Loucy (cell line): ENCODE measurements around the gene WDHD1.

ENCODE experiments used
- H2AFZ ChIP-seq: fragments of 200-600 bp; sonication (generic); 2 replicates; pipeline ENCODE4 v1.6.0; 2016; ENCODE audit warnings: antibody characterized with exemption, mild to moderate bottlenecking, low read length, moderate library complexity
- H3F3A ChIP-seq: fragments of 200-600 bp; 2 replicates; pipeline ENCODE4 v1.6.0; 2016; ENCODE audit warnings: antibody characterized with exemption, low read depth, mild to moderate bottlenecking
- H3K27me3 ChIP-seq: fragments of 200-600 bp; sonication (generic); 2 replicates; pipeline ENCODE4 v1.6.1; 2014; ENCODE audit warnings: low read length, mild to moderate bottlenecking; ENCODE audit not compliant: insufficient read depth, poor library complexity, severe bottlenecking
- H3K36me3 ChIP-seq: fragments of 200-600 bp; sonication (generic); 2 replicates; pipeline ENCODE4 v1.6.1; 2016; ENCODE audit warnings: low read length; ENCODE audit not compliant: insufficient read depth
- H3K4me1 ChIP-seq: fragments of 200-600 bp; sonication (generic); 2 replicates; pipeline ENCODE4 v1.5.1; 2014; ENCODE audit warnings: low read length, mild to moderate bottlenecking; ENCODE audit not compliant: insufficient read depth, poor library complexity, severe bottlenecking
- H3K4me2 ChIP-seq: fragments of 200-600 bp; sonication (generic); 2 replicates; pipeline ENCODE4 v1.6.0; 2014; ENCODE audit warnings: antibody characterized with exemption, low read length, low read depth, mild to moderate bottlenecking; ENCODE audit not compliant: poor library complexity, severe bottlenecking
- H3K4me3 ChIP-seq: fragments of 200-600 bp; sonication (generic); 2 replicates; pipeline ENCODE4 v1.5.1; 2014; ENCODE audit warnings: low read length, mild to moderate bottlenecking, mixed read lengths; ENCODE audit not compliant: poor library complexity, severe bottlenecking
- H3K79me2 ChIP-seq: fragments of 200-600 bp; sonication (generic); 2 replicates; pipeline ENCODE4 v1.6.1; 2014; ENCODE audit warnings: low read length; ENCODE audit not compliant: insufficient read depth
- H3K9ac ChIP-seq: fragments of 200-600 bp; sonication (generic); 2 replicates; pipeline ENCODE4 v1.6.0; 2014; ENCODE audit warnings: mild to moderate bottlenecking, low read depth, low read length, moderate library complexity; ENCODE audit not compliant: poor library complexity, severe bottlenecking
- H3K9me2 ChIP-seq: fragments of 200-600 bp; sonication (generic); replicated peaks from 2 replicates; pipeline ENCODE4 v1.6.1; 2016; ENCODE audit warnings: low read depth, low read length, mixed read lengths
- H3K9me3 ChIP-seq: fragments of 200-600 bp; sonication (generic); 2 replicates; pipeline ENCODE4 v1.6.1; 2014; ENCODE audit warnings: mild to moderate bottlenecking, antibody characterized with exemption, low read length, low read depth; ENCODE audit not compliant: insufficient read depth
- H4K20me1 ChIP-seq: fragments of 200-600 bp; sonication (generic); 2 replicates; pipeline ENCODE4 v1.6.0; 2014; ENCODE audit warnings: antibody characterized with exemption, low read length, mild to moderate bottlenecking; ENCODE audit not compliant: insufficient read depth, poor library complexity, severe bottlenecking
- EZH2phosphoT487 ChIP-seq: fragments of 200-600 bp; IDR thresholded peaks from 2 replicates; pipeline ENCODE4 v1.6.1; 2018; ENCODE audit warnings: antibody characterized with exemption, mild to moderate bottlenecking, moderate library complexity, borderline replicate concordance
- TF ChIP-seq, protein P1 (sequence below): fragments of 200-600 bp; sonication (generic); conservative IDR thresholded peaks from 2 replicates; pipeline ENCODE4 v1.5.1; 2014; ENCODE audit warnings: mild to moderate bottlenecking, antibody characterized with exemption, low read length

The WDHD1 gene

DNA sequence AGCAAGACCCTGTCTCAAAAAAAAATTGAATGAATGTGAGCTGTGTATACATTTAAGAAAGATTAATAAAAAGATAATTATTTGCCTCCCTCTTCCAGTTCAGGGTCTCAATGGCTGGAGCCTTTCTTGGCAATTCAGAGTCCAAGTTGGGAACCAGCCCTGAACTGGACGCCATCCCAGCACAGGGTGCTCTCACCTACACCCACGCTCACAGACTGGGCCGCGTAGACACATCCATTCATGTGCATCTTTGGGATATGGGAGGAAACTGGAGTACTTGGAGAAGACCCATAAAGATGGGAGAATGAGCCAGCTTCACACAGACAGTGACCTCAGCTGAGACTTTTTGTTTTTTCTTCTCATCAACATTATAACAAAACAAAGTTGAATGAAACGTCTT is 31.0 kb upstream of the WDHD1 start:
- H3F3A ChIP-seq, result no peaks in the 10 kb centered on the region
- H3K36me3 ChIP-seq, result peaks cover 17% of the 10 kb centered on the region; the same call in 1 of the 2 replicates
- no peak overlapping the region for H2AFZ ChIP-seq
- peaks cover 21% of the 10 kb centered on the region for H3K4me1 ChIP-seq
- peaks cover 70% of the 10 kb centered on the region for H4K20me1 ChIP-seq
- no peaks in the 10 kb centered on the region for H3K9me3 ChIP-seq
- no peak overlapping the region for H3K9ac ChIP-seq
- H3K4me2 ChIP-seq, result no peak overlapping the region
- no peak overlapping the region for H3K4me3 ChIP-seq
- peaks cover 96% of the 10 kb centered on the region for H3K79me2 ChIP-seq
- no peaks in the 10 kb centered on the region for H3K27me3 ChIP-seq
- TF ChIP-seq, protein P1, sequence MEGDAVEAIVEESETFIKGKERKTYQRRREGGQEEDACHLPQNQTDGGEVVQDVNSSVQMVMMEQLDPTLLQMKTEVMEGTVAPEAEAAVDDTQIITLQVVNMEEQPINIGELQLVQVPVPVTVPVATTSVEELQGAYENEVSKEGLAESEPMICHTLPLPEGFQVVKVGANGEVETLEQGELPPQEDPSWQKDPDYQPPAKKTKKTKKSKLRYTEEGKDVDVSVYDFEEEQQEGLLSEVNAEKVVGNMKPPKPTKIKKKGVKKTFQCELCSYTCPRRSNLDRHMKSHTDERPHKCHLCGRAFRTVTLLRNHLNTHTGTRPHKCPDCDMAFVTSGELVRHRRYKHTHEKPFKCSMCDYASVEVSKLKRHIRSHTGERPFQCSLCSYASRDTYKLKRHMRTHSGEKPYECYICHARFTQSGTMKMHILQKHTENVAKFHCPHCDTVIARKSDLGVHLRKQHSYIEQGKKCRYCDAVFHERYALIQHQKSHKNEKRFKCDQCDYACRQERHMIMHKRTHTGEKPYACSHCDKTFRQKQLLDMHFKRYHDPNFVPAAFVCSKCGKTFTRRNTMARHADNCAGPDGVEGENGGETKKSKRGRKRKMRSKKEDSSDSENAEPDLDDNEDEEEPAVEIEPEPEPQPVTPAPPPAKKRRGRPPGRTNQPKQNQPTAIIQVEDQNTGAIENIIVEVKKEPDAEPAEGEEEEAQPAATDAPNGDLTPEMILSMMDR, result no peak
- TF ChIP-seq EZH2phosphoT487, result no peak
- H3K9me2 ChIP-seq, result no peaks in the 10 kb centered on the region

DNA sequence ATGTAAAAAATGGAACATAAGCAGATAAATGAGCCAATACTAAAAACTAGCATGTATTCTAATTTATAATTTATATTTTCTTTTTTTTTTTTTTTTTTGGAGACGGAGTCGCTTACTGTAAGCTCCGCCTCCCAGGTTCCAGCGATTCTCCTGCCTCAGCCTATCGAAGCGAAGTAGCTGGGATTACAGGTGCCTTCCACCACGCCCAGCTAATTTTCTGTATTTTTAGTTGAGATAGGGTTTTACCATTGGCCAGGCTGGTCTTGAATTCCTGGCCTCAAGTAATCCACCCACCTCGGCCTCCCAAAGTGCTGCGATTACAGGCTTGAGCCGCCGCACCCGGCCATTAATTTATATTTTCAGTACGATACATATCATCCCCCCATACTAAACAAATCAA is 27.2 kb upstream of the WDHD1 start:
- Histone ChIP-seq H3K27me3 (peaks cover 9% of the 10 kb centered on the region), H3K4me1 (peaks cover 34% of the 10 kb centered on the region), H3K4me2 (peak overlapping the region; percentile 92), H4K20me1 (peaks cover 65% of the 10 kb centered on the region), H3K9me3 (no peaks in the 10 kb centered on the region), H2AFZ (no peak overlapping the region), H3K9ac (no peak overlapping the region), H3F3A (peaks cover 4% of the 10 kb centered on the region; the same call in 1 of the 2 replicates), H3K79me2 (peaks cover 74% of the 10 kb centered on the region), H3K4me3 (peak overlapping the region; percentile 95), H3K36me3 (no peaks in the 10 kb centered on the region), H3K9me2 (no peaks in the 10 kb centered on the region)
- TF ChIP-seq EZH2phosphoT487, result no peak
- TF ChIP-seq, protein P1, result no peak

DNA sequence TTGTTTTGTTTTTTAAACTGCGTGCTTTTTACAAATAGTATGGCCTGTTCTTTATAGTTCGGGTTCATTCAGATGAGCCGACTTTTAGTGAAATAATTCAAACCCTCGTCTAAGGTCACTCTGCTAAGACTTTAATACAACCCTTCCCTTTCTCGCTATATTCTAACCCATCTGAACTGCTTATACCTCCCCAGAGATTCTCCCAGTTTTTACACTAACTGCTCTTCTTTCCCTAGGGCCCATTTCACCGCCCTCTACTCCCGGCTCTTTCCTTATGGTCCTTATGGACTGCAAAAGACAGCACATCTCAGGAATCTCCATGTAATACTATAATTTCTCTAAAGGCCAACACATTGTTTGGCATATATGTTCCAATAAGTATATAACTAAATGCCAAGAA is 26.6 kb upstream of the WDHD1 start:
- TF ChIP-seq, protein P1, result no peak
- TF ChIP-seq EZH2phosphoT487, result no peak
- peaks cover 4% of the 10 kb centered on the region; the same call in 1 of the 2 replicates for H3F3A ChIP-seq
- H3K4me1 ChIP-seq, result peaks cover 34% of the 10 kb centered on the region
- peak overlapping the region; percentile 97 for H3K9ac ChIP-seq
- peak overlapping the region; percentile 92 for H3K4me2 ChIP-seq
- peak overlapping the region; percentile 95 for H3K4me3 ChIP-seq
- H3K36me3 ChIP-seq, result no peaks in the 10 kb centered on the region
- H3K9me2 ChIP-seq, result no peaks in the 10 kb centered on the region
- no peak overlapping the region for H2AFZ ChIP-seq
- H3K27me3 ChIP-seq, result peaks cover 9% of the 10 kb centered on the region
- peaks cover 69% of the 10 kb centered on the region for H3K79me2 ChIP-seq
- H3K9me3 ChIP-seq, result no peaks in the 10 kb centered on the region
- peaks cover 63% of the 10 kb centered on the region for H4K20me1 ChIP-seq
